Uterus (tissue), 2 donors: ENCODE results near the gene GMPR2.

Experiments
- POLR2A ChIP-seq, 2 donors: fragments of 450-650 bp; IDR thresholded peaks; one replicate each; pipeline ENCODE4 v1.6.1; 2016; ENCODE audit warnings: antibody characterized with exemption in 2 of 2, mild to moderate bottlenecking in 1 of 2, moderate library complexity in 1 of 2
- TF ChIP-seq, protein P1 (sequence below), 4 experiments: fragments of 200-600 bp in 2 of 4; fragments of 450-650 bp in 2 of 4; sonication (generic) in 2 of 4; IDR thresholded peaks; one replicate each; pipeline ENCODE4 v1.5.1; 2016 to 2019; ENCODE audit warnings: antibody characterized with exemption in 4 of 4, mild to moderate bottlenecking in 2 of 4, moderate library complexity in 1 of 4

DNA sequence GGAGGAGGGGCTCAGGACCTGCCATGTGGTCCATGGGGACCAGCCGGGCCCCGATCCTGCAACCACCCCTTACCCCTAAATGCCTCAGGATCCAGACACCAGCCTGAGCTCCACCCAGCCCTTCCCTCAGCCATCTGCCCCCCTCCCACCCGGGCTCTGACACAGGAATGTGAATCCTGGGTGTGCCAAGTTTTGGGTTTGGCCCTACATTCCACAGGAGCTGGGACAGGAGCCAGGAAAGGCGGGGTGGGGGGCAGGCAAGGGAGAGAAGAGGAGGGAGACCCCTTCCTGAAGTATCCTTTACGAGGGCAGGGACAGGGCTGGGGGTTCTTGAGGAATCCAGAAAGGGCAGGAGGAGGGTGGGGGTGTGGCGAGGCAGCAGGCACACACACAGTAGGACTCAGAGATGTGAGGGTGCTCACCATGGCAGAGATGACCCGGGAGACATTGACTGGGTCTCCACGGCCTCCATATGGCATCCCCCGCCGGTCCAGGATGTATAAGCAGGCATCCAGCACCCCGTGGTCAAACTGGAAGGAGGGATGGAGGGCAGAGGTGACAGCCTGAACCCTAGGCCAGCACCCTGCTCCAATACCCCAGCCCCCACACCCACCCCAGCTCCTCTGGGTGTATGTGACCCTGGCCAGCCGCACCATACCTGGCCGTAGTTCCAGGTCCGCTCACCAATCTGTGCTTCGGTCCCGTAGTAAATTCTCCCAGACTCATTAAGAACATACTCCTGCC is 26.7 kb downstream of the GMPR2 start:
- TF ChIP-seq, protein P1, sequence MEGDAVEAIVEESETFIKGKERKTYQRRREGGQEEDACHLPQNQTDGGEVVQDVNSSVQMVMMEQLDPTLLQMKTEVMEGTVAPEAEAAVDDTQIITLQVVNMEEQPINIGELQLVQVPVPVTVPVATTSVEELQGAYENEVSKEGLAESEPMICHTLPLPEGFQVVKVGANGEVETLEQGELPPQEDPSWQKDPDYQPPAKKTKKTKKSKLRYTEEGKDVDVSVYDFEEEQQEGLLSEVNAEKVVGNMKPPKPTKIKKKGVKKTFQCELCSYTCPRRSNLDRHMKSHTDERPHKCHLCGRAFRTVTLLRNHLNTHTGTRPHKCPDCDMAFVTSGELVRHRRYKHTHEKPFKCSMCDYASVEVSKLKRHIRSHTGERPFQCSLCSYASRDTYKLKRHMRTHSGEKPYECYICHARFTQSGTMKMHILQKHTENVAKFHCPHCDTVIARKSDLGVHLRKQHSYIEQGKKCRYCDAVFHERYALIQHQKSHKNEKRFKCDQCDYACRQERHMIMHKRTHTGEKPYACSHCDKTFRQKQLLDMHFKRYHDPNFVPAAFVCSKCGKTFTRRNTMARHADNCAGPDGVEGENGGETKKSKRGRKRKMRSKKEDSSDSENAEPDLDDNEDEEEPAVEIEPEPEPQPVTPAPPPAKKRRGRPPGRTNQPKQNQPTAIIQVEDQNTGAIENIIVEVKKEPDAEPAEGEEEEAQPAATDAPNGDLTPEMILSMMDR (IDR thresholded peaks at IDR 0.05): no peak
- no peak for TF ChIP-seq POLR2A (IDR thresholded peaks at IDR 0.05)
